ENCODE results near the gene CISTR.

- TF ChIP-seq CTCF (tag by site-specific recombination; IDR thresholded peaks at IDR 0.05) (peak; percentile 83), ZNF239 (tag by site-specific recombination; IDR thresholded peaks at IDR 0.05) (no peak), KLF7 (tag by site-specific recombination; IDR thresholded peaks at IDR 0.05; ENCODE audit: borderline replicate concordance) (no peak), TCF7L2 (IDR thresholded peaks at IDR 0.05; ENCODE audit: borderline replicate concordance, low read depth, low read length) (no peak), ZNF175 (tag by site-specific recombination; IDR thresholded peaks at IDR 0.05) (no peak), ZBTB7A (tag by site-specific recombination; IDR thresholded peaks at IDR 0.05; ENCODE audit: low read depth) (no peak), MEIS1 (CRISPR knock-in tag; IDR thresholded peaks at IDR 0.05; ENCODE audit: borderline replicate concordance) (no peak), ZNF514 (tag by site-specific recombination; IDR thresholded peaks at IDR 0.05) (no peak), ZNF629 (tag by site-specific recombination; IDR thresholded peaks at IDR 0.05) (no peak), WT1 (tag by site-specific recombination; IDR thresholded peaks at IDR 0.05) (no peak), ZNF626 (tag by site-specific recombination; IDR thresholded peaks at IDR 0.05) (no peak), PRDM1 (tag by site-specific recombination; IDR thresholded peaks at IDR 0.05) (peak; percentile 66)
These were observed 8.3 kb downstream of the CISTR start for GRCh38 chr12:53743266-53744129.

All from HEK293 (cell line).